Ovary (tissue), 9 donors: ENCODE results near the gene RNF2. TPM values are rescaled to one million over a fixed set of nuclear protein-coding genes. Genes with fewer than 3 reads are reported as not detected.

Experiments used
- DNase-seq, 5 donors: peaks; one replicate each; pipeline ENCODE4 v3.0.0-alpha.2; 2019 to 2020
- H3K27ac ChIP-seq, 2 donors: fragments of 200-600 bp; one replicate each; pipeline versions ENCODE4 v1.5.1 to v1.8.0; 2019 to 2022
- H3K27me3 ChIP-seq: fragments of 200-600 bp; one replicate; pipeline ENCODE4 v1.8.0; 2022
- H3K36me3 ChIP-seq: fragments of 200-600 bp; sonication (generic); one replicate; pipeline ENCODE4 v1.5.1; 2019
- H3K4me1 ChIP-seq: one replicate; pipeline ENCODE4 v1.8.1; 2013; ENCODE audit warnings: mild to moderate bottlenecking, moderate library complexity; ENCODE audit not compliant: insufficient read depth
- H3K4me3 ChIP-seq: fragments of 200-600 bp; sonication (generic); one replicate; pipeline ENCODE4 v1.5.1; 2017
- H3K9me3 ChIP-seq, 2 donors: fragments of 200-600 bp in 1 of 2; sonication (generic) in 1 of 2; one replicate each; pipeline versions ENCODE4 v1.5.1 to v1.8.1; 2013 to 2019; ENCODE audit warnings: mild to moderate bottlenecking in 1 of 2, moderate library complexity in 1 of 2
- EP300 ChIP-seq: sonication (generic); formaldehyde crosslinking; IDR thresholded peaks from one replicate; pipeline ENCODE4 v1.6.1; 2017; ENCODE audit warnings: antibody characterized with exemption
- POLR2A ChIP-seq: fragments of 450-650 bp; IDR thresholded peaks from one replicate; pipeline ENCODE4 v1.6.1; 2017; ENCODE audit warnings: antibody characterized with exemption, mild to moderate bottlenecking, moderate library complexity
- WGBS, 3 donors: extraction: QIAGEN DNeasy Blood & Tissue Kit in 1 of 3; methylation state at CpG; one replicate each; pipeline versions ENCODE4 v1.1.5 to v1.1.7; 2013 to 2017; 5-methylcytosine and 5-hydroxymethylcytosine counted together
- intact Hi-C, 4 donors: fragments of 100-400 bp; cut with DNase I; formaldehyde crosslinking; loops; one replicate each; pipeline versions ENCODE4 v1.11.0 to v1.15.1; 2022 to 2023
- polyA plus RNA-seq, 2 donors: library from polyadenylated mRNA; stranded (reverse); fragments of 200-250 nt in 1 of 2; fragments of 350-450 nt in 1 of 2; fragmentation: Illumina TruSeq in 1 of 2; extraction: RNeasy Lipid Tissue Mini Kit (QIAGEN cat#74804) in 1 of 2; gene quantifications; one replicate each; pipeline ENCODE4 v1.2.3, GENCODE V29; 2013 to 2014
- total RNA-seq, 7 donors: library from RNA; depleted of rRNA in 2 of 7; stranded (reverse); fragments of >200 nt in 2 of 7; fragmentation: NEBNext Ultra II Directional in 3 of 7; extraction: Animal tissue kit (Norgen Biotek cat#: 25700) in 3 of 7; gene quantifications; one replicate each; pipeline versions ENCODE4 v1.1.0 to v1.2.4, GENCODE V29; 2016 to 2023
- TF ChIP-seq, protein P1 (sequence below), 3 donors: fragments of 450-650 bp in 2 of 3; fragments of 200-600 bp in 1 of 3; IDR thresholded peaks; one replicate each; pipeline versions ENCODE4 v1.5.1 to v1.8.0; 2016 to 2022; ENCODE audit warnings: antibody characterized with exemption in 3 of 3, mild to moderate bottlenecking in 1 of 3
- donor health status: DM: no; HTN: no; CAD: no; lungs with moderate emphysema.
- donor health status: DM: no; HTN: no; CAD: no.
- donor health status: Bipolar disorder and iron deficiency.
- donor health status: DM: yes; HTN: yes; CAD: no.
- donor health status: DM: no; HTN: no; CAD: no.
- donor health status: DM: yes; HTN: yes; CAD: no.

The RNF2 gene
- total and polyA plus RNA-seq, 9 donors, result 7.0 to 29.6 (median 21.1) TPM

- intact Hi-C loops, result no loop called here
Observed at GRCh38 chr1:185083818-185084217, 38.5 kb downstream of the RNF2 start.

GRCh38 chr1:185087101-185087500, 41.7 kb downstream of the RNF2 start:
- Histone ChIP-seq H3K36me3 (no peaks in the 10 kb centered on the region), H3K4me3 (no peak overlapping the region), H3K4me1 (no peaks in the 10 kb centered on the region), H3K9me3 (no peaks in the 10 kb centered on the region), H3K27me3 (no peaks in the 10 kb centered on the region), H3K27ac (no peak overlapping the region)
- 93 to 98% (median 97%) methylated on average over 1 of the region's 1 CpG for WGBS, 3 donors
- intact Hi-C loops, result no loop called here
- no peak for DNase-seq
- no peak for TF ChIP-seq POLR2A
- TF ChIP-seq, protein P1, sequence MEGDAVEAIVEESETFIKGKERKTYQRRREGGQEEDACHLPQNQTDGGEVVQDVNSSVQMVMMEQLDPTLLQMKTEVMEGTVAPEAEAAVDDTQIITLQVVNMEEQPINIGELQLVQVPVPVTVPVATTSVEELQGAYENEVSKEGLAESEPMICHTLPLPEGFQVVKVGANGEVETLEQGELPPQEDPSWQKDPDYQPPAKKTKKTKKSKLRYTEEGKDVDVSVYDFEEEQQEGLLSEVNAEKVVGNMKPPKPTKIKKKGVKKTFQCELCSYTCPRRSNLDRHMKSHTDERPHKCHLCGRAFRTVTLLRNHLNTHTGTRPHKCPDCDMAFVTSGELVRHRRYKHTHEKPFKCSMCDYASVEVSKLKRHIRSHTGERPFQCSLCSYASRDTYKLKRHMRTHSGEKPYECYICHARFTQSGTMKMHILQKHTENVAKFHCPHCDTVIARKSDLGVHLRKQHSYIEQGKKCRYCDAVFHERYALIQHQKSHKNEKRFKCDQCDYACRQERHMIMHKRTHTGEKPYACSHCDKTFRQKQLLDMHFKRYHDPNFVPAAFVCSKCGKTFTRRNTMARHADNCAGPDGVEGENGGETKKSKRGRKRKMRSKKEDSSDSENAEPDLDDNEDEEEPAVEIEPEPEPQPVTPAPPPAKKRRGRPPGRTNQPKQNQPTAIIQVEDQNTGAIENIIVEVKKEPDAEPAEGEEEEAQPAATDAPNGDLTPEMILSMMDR (IDR thresholded peaks at IDR 0.05), result no peak
- TF ChIP-seq EP300, result no peak

More at GRCh38 chr1:185083818-185084217, 38.5 kb downstream of the RNF2 start:
- Histone ChIP-seq H3K9me3 (no peaks in the 10 kb centered on the region), H3K4me3 (no peak overlapping the region), H3K4me1 (no peaks in the 10 kb centered on the region), H3K36me3 (no peaks in the 10 kb centered on the region), H3K27me3 (no peaks in the 10 kb centered on the region), H3K27ac (no peak overlapping the region)
- no peak for DNase-seq
- no peak for TF ChIP-seq EP300
- TF ChIP-seq, protein P1 (IDR thresholded peaks at IDR 0.05), result no peak
- no peak for TF ChIP-seq POLR2A
- WGBS, 3 donors, result 91 to 98% (median 96%) methylated on average over 2 of the region's 2 CpGs

DNA sequence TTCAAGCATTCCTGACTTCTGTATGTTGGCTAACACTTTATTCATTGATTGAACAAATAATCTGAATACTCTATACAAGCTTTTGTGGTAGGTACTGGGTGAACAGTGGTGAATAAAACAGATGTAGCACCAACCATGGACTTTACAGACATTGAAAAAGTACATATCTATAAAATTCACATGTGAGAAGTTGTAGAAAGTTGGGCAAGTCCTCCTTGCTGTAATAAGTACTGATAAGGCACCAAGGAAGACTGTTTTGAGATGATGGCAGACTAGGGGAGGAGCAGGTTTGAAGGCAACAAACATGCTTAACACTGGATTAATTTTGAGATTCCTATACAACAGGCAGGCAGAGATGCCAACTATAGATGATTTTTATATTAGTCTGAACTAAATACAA, 42.4 kb downstream of the RNF2 start:
- no peak overlapping the region for H3K27ac ChIP-seq
- TF ChIP-seq EP300 (no peak), POLR2A (no peak)
- TF ChIP-seq, protein P1 (IDR thresholded peaks at IDR 0.05), result no peak
- no peaks in the 10 kb centered on the region for H3K9me3 ChIP-seq
- intact Hi-C loops, result no loop called here
- no peaks in the 10 kb centered on the region for H3K27me3 ChIP-seq
- H3K4me1 ChIP-seq, result no peaks in the 10 kb centered on the region
- H3K4me3 ChIP-seq, result no peak overlapping the region
- no peak for DNase-seq
- H3K36me3 ChIP-seq, result no peaks in the 10 kb centered on the region

GRCh38 chr1:185091480-185091879, 46.1 kb downstream of the RNF2 start:
- no peak for DNase-seq
- WGBS, 3 donors, result 86 to 90% (median 90%) methylated on average over 5 of the region's 5 CpGs
- Histone ChIP-seq H3K27ac (no peak overlapping the region), H3K9me3 (no peaks in the 10 kb centered on the region), H3K4me3 (no peak overlapping the region), H3K27me3 (no peaks in the 10 kb centered on the region), H3K36me3 (no peaks in the 10 kb centered on the region), H3K4me1 (no peaks in the 10 kb centered on the region)
- intact Hi-C loops, result no loop called here
- TF ChIP-seq POLR2A, result no peak
- TF ChIP-seq, protein P1 (IDR thresholded peaks at IDR 0.05), result no peak
- no peak for TF ChIP-seq EP300

GRCh38 chr1:185094761-185095160, 49.4 kb downstream of the RNF2 start:
- 90 to 92% (median 92%) methylated on average over 2 of the region's 2 CpGs for WGBS, 3 donors
- Histone ChIP-seq H3K9me3 (no peaks in the 10 kb centered on the region), H3K4me3 (no peak overlapping the region), H3K4me1 (no peaks in the 10 kb centered on the region), H3K27me3 (no peaks in the 10 kb centered on the region), H3K36me3 (no peaks in the 10 kb centered on the region), H3K27ac (no peak overlapping the region)
- TF ChIP-seq EP300 (no peak), POLR2A (no peak)
- TF ChIP-seq, protein P1 (IDR thresholded peaks at IDR 0.05), result no peak
- DNase-seq, result no peak
- intact Hi-C loops, result no loop called here
